ENCODE data around the gene PTMA.

The PTMA gene

DNA sequence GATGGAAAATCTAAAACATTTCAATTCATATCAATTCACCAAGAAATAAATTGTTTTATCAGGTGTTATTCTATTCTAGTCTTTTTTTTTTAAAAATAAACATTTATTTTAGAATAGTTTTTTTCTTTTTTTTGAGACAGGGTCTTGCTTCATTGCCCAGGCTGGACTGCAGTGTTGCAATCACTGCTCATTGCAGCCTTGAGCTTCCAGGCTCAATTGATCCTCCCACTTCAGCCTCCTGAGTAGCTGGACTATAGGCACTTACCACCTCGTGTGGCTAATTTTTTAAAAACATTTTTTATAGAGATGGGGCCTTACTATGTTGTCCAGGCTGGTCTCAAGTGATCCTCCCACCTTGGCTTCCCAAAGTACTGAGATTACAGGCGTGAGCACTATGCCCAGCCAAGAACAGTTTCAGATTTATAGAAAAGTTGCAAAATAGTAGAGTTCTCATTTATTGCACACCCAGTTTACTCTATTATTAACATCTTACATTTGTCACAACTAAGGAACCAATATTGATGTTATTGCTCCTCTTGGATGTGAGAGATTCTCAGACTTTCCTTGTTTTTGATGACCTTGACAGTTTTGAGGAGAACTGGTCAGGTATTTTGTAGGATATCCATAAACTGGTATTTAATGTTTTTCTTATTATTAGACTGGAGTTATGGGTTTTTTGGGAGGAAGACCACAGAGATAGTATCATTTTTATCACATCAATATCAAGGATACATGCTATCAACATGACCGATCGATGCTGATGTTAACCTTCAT lies 42.9 kb downstream of the PTMA start:
- no peak for TF ChIP-seq EZH2 (IDR thresholded peaks at IDR 0.05; ENCODE audit: borderline replicate concordance, low read length)
- TF ChIP-seq, protein P1, sequence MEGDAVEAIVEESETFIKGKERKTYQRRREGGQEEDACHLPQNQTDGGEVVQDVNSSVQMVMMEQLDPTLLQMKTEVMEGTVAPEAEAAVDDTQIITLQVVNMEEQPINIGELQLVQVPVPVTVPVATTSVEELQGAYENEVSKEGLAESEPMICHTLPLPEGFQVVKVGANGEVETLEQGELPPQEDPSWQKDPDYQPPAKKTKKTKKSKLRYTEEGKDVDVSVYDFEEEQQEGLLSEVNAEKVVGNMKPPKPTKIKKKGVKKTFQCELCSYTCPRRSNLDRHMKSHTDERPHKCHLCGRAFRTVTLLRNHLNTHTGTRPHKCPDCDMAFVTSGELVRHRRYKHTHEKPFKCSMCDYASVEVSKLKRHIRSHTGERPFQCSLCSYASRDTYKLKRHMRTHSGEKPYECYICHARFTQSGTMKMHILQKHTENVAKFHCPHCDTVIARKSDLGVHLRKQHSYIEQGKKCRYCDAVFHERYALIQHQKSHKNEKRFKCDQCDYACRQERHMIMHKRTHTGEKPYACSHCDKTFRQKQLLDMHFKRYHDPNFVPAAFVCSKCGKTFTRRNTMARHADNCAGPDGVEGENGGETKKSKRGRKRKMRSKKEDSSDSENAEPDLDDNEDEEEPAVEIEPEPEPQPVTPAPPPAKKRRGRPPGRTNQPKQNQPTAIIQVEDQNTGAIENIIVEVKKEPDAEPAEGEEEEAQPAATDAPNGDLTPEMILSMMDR (IDR thresholded peaks at IDR 0.05; ENCODE audit: low read length): no peak
- Histone ChIP-seq H3K4me3 (ENCODE audit: low read depth, low read length, poor library complexity, severe bottlenecking) (no peak overlapping the region), H3K79me2 (ENCODE audit: insufficient read depth, low read length) (no peaks in the 10 kb centered on the region)

DNA sequence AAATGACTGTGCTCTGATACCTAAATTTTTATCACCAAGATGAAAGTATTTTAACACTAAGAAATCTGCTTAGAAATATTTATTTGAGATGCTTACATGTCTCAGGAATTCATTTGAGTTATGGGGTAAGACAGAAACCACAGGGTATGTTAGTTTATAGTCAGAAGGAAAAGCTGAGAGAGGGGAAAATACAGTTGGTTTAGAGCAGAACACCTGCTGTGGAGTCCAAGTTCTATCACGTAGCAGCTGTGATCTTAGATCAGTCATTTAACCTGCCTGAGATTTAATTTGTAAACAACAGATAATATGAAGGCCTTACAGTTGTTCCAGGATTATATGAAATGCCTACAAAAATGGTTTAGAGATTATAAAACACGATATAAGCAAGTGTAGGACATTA lies 43.7 kb downstream of the PTMA start:
- TF ChIP-seq, protein P1 (IDR thresholded peaks at IDR 0.05; ENCODE audit: low read length): no peak
- no peak for TF ChIP-seq EZH2 (IDR thresholded peaks at IDR 0.05; ENCODE audit: borderline replicate concordance, low read length)
- H2AFZ ChIP-seq (ENCODE audit: low read length): no peak overlapping the region
- H3K27ac ChIP-seq (ENCODE audit: low read depth, low read length, poor library complexity, severe bottlenecking): no peak overlapping the region
- no peaks in the 10 kb centered on the region for H3K27me3 ChIP-seq (ENCODE audit: insufficient read depth, low read length)
- no peak overlapping the region for H3K4me3 ChIP-seq (ENCODE audit: low read depth, low read length, poor library complexity, severe bottlenecking)
- H3K9me2 ChIP-seq (ENCODE audit: low read depth, low read length): no peaks in the 10 kb centered on the region
- H3F3A ChIP-seq (ENCODE audit: insufficient read depth, low read length): no peaks in the 10 kb centered on the region
- no peaks in the 10 kb centered on the region for H3K36me3 ChIP-seq (ENCODE audit: insufficient read depth, low read length)
- H3K9ac ChIP-seq (ENCODE audit: low read length): no peak overlapping the region
- no peaks in the 10 kb centered on the region for H3K9me3 ChIP-seq (ENCODE audit: low read length)
- no peaks in the 10 kb centered on the region for H3K79me2 ChIP-seq (ENCODE audit: insufficient read depth, low read length)
- no peaks in the 10 kb centered on the region for H4K20me1 ChIP-seq (ENCODE audit: insufficient read depth, low read length)
- no peak overlapping the region for H3K4me2 ChIP-seq (ENCODE audit: low read length)
- H3K4me1 ChIP-seq (ENCODE audit: insufficient read depth, low read length, severe bottlenecking): no peaks in the 10 kb centered on the region

More for the DNA sequence above, 42.9 kb downstream of the PTMA start:
- Histone ChIP-seq H3K4me1 (ENCODE audit: insufficient read depth, low read length, severe bottlenecking) (no peaks in the 10 kb centered on the region), H3K4me2 (ENCODE audit: low read length) (no peak overlapping the region), H3K9me2 (ENCODE audit: low read depth, low read length) (no peaks in the 10 kb centered on the region), H3K9ac (ENCODE audit: low read length) (no peak overlapping the region), H3K27ac (ENCODE audit: low read depth, low read length, poor library complexity, severe bottlenecking) (no peak overlapping the region), H3K9me3 (ENCODE audit: low read length) (no peaks in the 10 kb centered on the region), H4K20me1 (ENCODE audit: insufficient read depth, low read length) (no peaks in the 10 kb centered on the region), H2AFZ (ENCODE audit: low read length) (no peak overlapping the region), H3K27me3 (ENCODE audit: insufficient read depth, low read length) (no peaks in the 10 kb centered on the region), H3F3A (ENCODE audit: insufficient read depth, low read length) (no peaks in the 10 kb centered on the region), H3K36me3 (ENCODE audit: insufficient read depth, low read length) (no peaks in the 10 kb centered on the region)

DNA sequence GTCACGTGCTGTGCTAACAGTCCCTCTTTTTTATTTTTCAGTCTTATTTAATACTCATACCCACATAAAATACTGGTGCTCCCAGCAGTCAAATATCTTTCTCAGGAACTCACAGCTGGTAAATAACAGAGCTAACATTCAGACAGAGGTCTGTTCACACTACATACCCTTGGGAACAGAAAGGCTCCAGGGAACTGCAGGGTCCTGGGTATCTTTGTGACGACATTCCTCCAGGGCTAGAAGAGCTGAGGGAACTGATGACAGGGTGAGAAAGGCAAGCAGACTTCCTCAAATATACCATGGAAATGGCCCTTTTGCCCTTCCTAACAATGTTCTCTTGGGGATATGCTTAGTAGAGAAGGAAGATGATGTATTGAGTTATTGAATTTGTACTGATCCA lies 53.4 kb downstream of the PTMA start:
- Histone ChIP-seq H3K9me2 (ENCODE audit: low read depth, low read length) (no peaks in the 10 kb centered on the region), H3K27me3 (ENCODE audit: insufficient read depth, low read length) (no peaks in the 10 kb centered on the region), H4K20me1 (ENCODE audit: insufficient read depth, low read length) (no peaks in the 10 kb centered on the region), H3K4me3 (ENCODE audit: low read depth, low read length, poor library complexity, severe bottlenecking) (no peak overlapping the region), H2AFZ (ENCODE audit: low read length) (no peak overlapping the region), H3K79me2 (ENCODE audit: insufficient read depth, low read length) (no peaks in the 10 kb centered on the region), H3K4me1 (ENCODE audit: insufficient read depth, low read length, severe bottlenecking) (no peaks in the 10 kb centered on the region), H3K27ac (ENCODE audit: low read depth, low read length, poor library complexity, severe bottlenecking) (no peak overlapping the region), H3K9me3 (ENCODE audit: low read length) (no peaks in the 10 kb centered on the region), H3K4me2 (ENCODE audit: low read length) (no peak overlapping the region), H3K36me3 (ENCODE audit: insufficient read depth, low read length) (no peaks in the 10 kb centered on the region), H3K9ac (ENCODE audit: low read length) (no peak overlapping the region), H3F3A (ENCODE audit: insufficient read depth, low read length) (no peaks in the 10 kb centered on the region)
- TF ChIP-seq, protein P1 (IDR thresholded peaks at IDR 0.05; ENCODE audit: low read length): no peak
- TF ChIP-seq EZH2 (IDR thresholded peaks at IDR 0.05; ENCODE audit: borderline replicate concordance, low read length): no peak
